Endometrial microvascular endothelial cells (primary cell): ENCODE measurements around the gene GNG11. TPM values are rescaled to one million over a fixed set of nuclear protein-coding genes. Genes with fewer than 3 reads are reported as not detected.

Experiments
- in situ Hi-C: cut with HindIII; loops from 2 replicates; pipeline ENCODE4 v1.10.0; 2017; ENCODE audit warnings: low sequenced_read_pairs, low pct_unique_long_range_greater_than_20kb; ENCODE audit errors: inconsistent ontology term
- total RNA-seq: library from RNA; depleted of rRNA; stranded (reverse); fragments of >200 nt; gene quantifications from one replicate; pipeline ENCODE4 v1.2.3, GENCODE V29; 2015; ENCODE audit errors: inconsistent ontology term

The GNG11 gene
- total RNA-seq, 1 donor from 2014 or later, result 69.6 TPM

DNA sequence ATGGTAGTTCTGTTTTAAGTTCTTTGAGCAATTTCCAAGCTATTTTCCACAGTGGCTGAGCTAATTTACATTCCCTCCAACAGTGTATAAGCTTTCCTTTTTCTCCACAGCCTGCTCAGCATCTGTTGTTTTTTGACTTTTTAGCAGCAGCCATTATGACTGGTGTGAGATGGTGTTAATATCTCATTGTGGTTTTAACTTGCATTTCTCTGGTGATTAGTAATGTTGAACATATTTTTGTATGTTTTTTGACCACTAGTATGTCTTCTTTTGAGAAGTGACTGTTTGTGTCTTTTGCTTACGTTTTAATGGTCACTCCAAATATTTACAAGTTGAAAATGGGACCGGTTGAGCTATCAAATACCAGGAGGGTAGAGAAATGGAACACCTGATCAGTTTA lies 20.4 kb downstream of the GNG11 start:
- in situ Hi-C loops, result no loop called here

GRCh38 chr7:93943816-93944540 lies 22.4 kb downstream of the GNG11 start:
- in situ Hi-C loops, result no loop called here

GRCh38 chr7:93944673-93945072 lies 23.1 kb downstream of the GNG11 start:
- in situ Hi-C loops, result no loop called here

DNA sequence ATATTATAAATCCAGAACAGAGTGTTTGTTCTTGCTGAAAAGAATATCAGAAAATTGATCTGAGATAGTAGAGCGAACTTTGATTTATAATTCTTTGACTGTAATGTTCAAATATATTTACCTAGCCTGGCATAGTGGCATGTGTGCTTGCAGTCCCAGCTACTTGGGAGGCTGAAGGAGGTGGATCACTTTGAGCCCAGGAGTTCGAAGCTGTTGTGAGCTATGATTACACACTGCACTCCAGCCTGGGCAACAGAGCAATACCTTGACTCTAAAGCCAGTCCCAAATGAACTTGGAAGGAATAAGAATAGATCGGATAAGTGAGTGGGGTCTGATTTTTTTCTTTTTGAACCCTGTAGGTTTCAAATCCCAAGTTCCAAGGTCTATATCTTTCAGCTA lies 23.5 kb downstream of the GNG11 start:
- in situ Hi-C loops, result no loop called here

DNA sequence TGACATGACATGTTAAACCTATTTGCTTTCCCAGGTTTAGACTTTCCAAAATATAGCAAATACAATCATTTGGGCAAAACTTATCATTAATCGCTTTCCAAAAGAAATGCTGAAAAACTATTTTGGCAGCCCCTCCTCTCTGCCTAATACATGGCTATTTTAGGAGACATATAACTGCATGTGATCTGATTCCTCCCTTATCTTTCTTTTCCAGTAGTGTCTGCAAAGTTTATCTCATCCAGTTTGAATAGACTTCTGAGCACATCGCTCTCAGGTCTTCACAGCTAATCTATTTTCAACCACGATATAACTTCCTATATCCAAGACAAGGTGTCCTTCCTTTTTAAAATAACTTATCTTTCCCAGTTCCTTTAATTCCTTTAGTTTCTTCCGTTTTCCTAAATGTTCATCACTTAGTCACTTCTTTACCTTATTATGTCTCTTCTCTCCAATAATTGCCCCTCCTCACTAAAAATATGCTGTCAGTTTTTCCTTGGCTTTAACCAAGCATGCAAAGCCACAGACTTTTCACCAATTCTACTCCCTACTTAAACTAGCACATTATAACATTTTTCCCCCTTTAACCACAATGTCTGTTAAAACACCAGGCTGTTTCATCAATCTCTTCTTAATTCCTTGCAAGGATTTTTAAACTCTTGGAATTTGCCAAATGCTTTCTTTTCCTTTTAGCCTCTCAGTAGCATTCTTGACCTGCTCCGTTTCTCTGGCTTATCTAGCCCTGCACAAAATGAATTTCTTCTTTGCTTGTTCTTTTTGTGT lies 24.4 kb downstream of the GNG11 start:
- in situ Hi-C loops, result no loop called here

GRCh38 chr7:93948106-93948505 lies 26.6 kb downstream of the GNG11 start:
- in situ Hi-C loops, result no loop called here

DNA sequence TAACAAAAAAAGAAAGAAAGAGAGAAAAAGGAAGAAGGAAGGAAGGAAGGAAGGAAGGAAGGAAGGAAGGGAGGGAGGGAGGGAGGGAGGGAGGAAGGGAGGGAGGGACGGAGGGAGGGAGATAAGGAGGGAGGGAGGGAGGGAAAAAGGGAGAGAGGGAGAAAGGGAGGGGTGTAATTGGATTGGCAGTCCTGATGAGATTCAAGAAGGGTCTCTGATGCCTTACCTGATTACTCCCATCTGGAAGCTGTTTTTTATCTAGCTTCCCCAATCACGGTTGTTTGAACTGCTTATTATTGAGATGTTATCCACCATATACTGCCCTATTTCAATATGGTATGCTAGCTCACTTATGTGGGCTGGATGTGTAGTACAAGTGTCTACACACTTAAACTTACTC lies 27.3 kb downstream of the GNG11 start:
- in situ Hi-C loops, result no loop called here

- in situ Hi-C loops, result no loop called here
Measured at GRCh38 chr7:93949423-93949822, 27.9 kb downstream of the GNG11 start.

- in situ Hi-C loops, result no loop called here
Measured at GRCh38 chr7:93955304-93955703, 33.8 kb downstream of the GNG11 start.

DNA sequence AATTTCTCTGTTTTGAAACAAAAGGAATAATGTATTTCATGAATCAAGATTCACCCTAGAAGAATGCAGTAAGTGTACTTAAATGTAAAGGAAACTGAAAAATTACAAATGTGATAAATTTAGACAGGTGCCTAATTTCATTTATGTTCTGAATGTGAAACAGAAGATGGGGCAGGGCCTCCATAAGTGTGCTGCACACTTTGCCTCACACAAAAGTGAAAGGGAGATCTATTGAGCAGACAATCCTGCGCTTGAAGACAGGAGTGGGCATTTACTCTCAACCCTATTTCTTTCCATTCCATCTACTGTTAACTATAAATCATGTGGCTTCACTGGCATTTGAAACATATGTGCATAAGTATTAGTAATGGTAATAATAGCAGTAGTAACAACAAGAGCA lies 36.2 kb downstream of the GNG11 start:
- in situ Hi-C loops, result no loop called here

DNA sequence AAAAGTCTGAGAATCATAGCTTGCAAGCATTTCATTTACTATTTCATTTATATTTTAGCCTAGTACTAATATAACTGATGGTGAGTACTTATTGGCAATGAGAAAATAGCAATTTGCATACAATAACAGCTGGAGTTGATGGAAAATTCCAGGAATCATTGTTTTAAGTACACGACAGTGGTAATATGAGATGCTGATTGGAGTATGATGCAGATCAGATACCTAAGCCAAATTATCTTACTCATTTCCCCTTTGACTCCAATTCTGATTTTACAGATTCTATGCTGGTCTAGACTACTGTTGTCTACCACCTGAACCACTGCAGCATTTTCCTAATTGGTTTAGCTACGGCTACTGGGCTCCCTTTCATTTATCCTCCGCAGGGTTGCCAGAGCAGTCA lies 36.7 kb downstream of the GNG11 start:
- in situ Hi-C loops, result no loop called here

DNA sequence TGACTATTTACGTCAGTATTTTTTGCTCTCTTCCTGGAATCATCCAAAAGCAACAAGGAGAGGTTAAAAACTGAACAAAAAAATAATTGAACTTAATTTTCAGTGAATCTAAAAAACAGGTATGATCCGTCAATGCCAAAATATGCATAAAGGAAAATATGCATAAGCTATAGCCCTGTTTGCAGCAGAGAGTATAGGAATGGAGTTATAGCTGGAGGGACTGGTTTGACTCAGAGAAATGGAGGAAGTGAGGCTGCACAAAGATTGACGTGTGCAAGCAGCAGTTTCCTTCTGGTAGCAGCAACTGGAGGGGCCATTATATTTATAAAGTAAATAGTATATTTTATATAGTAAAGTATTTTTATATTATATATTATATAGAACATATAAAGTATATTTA lies 37.1 kb downstream of the GNG11 start:
- in situ Hi-C loops, result no loop called here

DNA sequence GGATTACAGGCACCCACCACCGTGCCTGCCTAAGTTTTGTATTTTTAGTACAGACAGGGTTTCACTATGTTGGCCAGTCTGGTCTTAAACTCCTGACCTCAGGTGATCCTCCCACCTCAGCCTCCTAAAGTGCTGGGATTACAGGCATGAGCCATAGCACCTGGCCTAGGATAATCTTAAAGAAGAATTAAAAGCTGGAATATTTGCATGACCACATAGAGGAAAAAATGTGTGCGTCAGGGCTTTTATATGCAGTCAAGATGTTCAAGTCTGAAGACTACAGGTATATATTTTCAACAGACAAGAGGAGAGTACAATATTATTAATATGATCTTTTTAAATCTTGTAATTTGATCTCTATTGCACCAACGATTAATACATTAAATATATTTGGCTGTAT lies 39.5 kb downstream of the GNG11 start:
- in situ Hi-C loops, result no loop called here

DNA sequence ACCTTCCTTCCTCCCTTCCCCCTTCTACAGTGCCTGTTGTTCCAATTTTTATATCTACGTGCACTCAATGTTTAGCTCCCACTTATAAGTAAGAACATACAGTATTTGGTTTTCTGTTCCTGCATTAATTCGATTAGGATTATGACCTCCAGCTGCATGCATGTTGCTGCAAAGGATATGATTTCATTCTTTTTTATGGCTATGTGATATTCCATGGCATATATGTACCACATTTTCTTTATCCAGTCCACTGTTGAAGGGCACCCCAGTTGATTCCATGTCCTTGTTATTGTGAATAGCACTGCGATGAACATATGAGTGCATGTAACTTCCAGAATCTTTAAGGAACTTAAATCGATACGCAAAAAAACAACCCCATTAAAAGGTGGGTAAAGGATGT lies 42.7 kb downstream of the GNG11 start:
- in situ Hi-C loops, result no loop called here

- in situ Hi-C loops, result no loop called here
Measured at GRCh38 chr7:93964813-93965212, 43.3 kb downstream of the GNG11 start.

GRCh38 chr7:93968911-93969620 lies 47.5 kb downstream of the GNG11 start:
- in situ Hi-C loops, result no loop called here

GRCh38 chr7:93972029-93972725 lies 50.6 kb downstream of the GNG11 start:
- in situ Hi-C loops, result no loop called here

DNA sequence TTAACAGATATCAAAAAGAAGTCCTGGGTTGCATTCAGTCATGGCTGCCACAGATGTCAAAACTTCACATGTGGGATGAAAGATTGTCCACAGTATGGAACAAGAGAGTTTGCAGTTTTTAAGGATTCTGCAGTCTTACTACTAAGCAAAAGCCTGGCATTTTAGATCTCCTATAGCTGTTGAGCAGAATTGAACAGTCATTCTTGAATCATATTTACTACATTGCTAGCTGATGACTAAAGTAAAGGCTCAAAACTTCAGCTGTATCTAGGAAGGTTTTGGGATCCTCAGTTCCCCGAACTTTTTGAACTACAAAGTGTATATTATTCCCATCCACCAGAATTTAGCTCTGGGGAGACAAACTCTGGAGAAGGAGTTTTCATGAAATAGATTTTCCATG lies 51.6 kb downstream of the GNG11 start:
- in situ Hi-C loops, result no loop called here

DNA sequence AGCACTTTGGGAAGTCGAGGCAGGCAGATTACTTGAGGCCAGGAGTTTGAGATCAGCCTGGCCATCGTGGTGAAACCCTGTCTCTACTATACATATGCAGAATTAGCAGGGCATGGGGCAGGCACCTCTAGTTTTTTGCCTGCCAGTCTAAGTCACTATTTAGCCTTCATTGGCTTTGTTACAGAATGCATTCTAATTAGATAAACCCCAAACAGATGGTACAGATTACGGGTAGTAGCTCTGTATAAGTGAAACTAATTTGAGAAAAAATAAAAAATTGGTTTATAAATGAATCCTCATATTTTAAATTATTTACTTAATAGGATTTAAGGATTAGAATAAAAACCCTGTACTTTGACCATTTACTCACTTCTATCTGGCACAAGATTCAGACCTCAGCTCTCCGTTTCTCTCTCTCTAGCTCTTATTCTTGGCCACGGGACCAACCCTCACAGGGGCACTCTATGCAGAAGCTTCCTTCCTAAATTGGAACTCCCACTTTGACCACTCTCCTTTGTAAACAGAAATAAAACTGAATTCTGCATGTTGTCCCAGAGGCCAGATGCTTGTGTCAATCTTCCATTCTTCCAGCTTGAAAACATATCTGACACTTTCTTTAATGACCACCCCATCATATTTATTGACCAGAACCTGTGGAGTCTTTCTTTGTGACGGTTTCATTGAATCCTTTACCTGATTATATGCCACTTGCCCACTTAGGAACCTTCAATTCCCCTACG lies 55.8 kb downstream of the GNG11 start:
- in situ Hi-C loops, result no loop called here
